Measurements from ENCODE around the gene TPST2. TPM values are rescaled to one million over a fixed set of nuclear protein-coding genes. Genes with fewer than 3 reads are reported as not detected.

TPST2 gene
- total and polyA plus RNA-seq, 9 of the 15 experiments (the other 6 are each of a cell fraction or from before 2014, with no cell fraction given) = 14.2 to 123 (median 60.1) TPM

- TF ChIP-seq HBP1 (CRISPR knock-in tag; IDR thresholded peaks at IDR 0.05) (no peak), ZEB2 (IDR thresholded peaks at IDR 0.05) (no peak), ZNF668 (CRISPR knock-in tag; IDR thresholded peaks at IDR 0.05) (peak; percentile 85; the same call in 1 of the 2 replicates), ZBTB43 (CRISPR knock-in tag; IDR thresholded peaks at IDR 0.05) (no peak), ID3 (CRISPR knock-in tag; IDR thresholded peaks at IDR 0.05) (no peak), ID3 (tag; IDR thresholded peaks at IDR 0.05) (peak; percentile 52; the same call in 1 of the 2 replicates), EP400 (IDR thresholded peaks at IDR 0.05) (peak; percentile 20; the same call in 1 of the 2 replicates), ZNF583 (CRISPR knock-in tag; IDR thresholded peaks at IDR 0.05) (no peak), SMAD4 (CRISPR knock-in tag; conservative IDR thresholded peaks at IDR 0.05) (peak; percentile 36; the same call in 1 of the 2 replicates), KLF16 (IDR thresholded peaks at IDR 0.05) (no peak), NR4A1 (CRISPR knock-in tag; IDR thresholded peaks at IDR 0.05) (no peak), NR4A1 (tag; IDR thresholded peaks at IDR 0.05) (peak; percentile 79; the same call in 1 of the 2 replicates), KLF6 (CRISPR knock-in tag; IDR thresholded peaks at IDR 0.05; ENCODE audit: borderline replicate concordance) (no peak), LCOR (CRISPR knock-in tag; IDR thresholded peaks at IDR 0.05) (no peak), HEY1 (CRISPR knock-in tag; IDR thresholded peaks at IDR 0.05; ENCODE audit: borderline replicate concordance) (no peak), TCF15 (CRISPR knock-in tag; IDR thresholded peaks at IDR 0.05) (0 out of 2 replicates have a peak, but pooled peaks have one; percentile 24), RB1 (IDR thresholded peaks at IDR 0.05; ENCODE audit: low read depth) (no peak), FOXJ3 (CRISPR knock-in tag; IDR thresholded peaks at IDR 0.05) (no peak), KLF1 (tag; IDR thresholded peaks at IDR 0.05) (no peak), CXXC5 (CRISPR knock-in tag; IDR thresholded peaks at IDR 0.05) (peak; percentile 38; the same call in 1 of the 2 replicates), CEBPB (tag; IDR thresholded peaks at IDR 0.05) (no peak), MTA1 (IDR thresholded peaks at IDR 0.05; ENCODE audit: borderline replicate concordance) (no peak), ZNF592 (IDR thresholded peaks at IDR 0.05) (peak; percentile 91), MIER1 (IDR thresholded peaks at IDR 0.05; ENCODE audit: low read depth) (no peak)
Measured at GRCh38 chr22:26631282-26631681, 41.4 kb upstream of the TPST2 start (continued).
